HepG2 (cell line): ENCODE data around the gene MBNL3. TPM values are rescaled to one million over a fixed set of nuclear protein-coding genes. Genes with fewer than 3 reads are reported as not detected.

ENCODE experiments used
- ARID3A ChIP-seq: IDR thresholded peaks from 2 replicates; pipeline ENCODE4 v1.6.1; 2012; ENCODE audit warnings: low read depth, low read length, improper control_type of control experiment
- ATF7 ChIP-seq, 2 experiments: fragments of 450-650 bp in 1 of 2; sonication (generic) in 1 of 2; formaldehyde crosslinking in 1 of 2; IDR thresholded peaks; 2 replicates each; pipeline versions ENCODE4 v1.4.0 to v1.6.1; 2016 to 2020; ENCODE audit warnings: antibody characterized with exemption in 1 of 2, mild to moderate bottlenecking in 1 of 2, missing genetic modification reagents in 1 of 2
- E2F2 ChIP-seq: sonication (generic); formaldehyde crosslinking; IDR thresholded peaks from 2 replicates; pipeline ENCODE4 v1.4.0; 2020; ENCODE audit warnings: missing genetic modification reagents, borderline replicate concordance
- FOSL1 ChIP-seq: sonication (generic); formaldehyde crosslinking; IDR thresholded peaks from 2 replicates; pipeline ENCODE4 v1.9.0; 2021; ENCODE audit warnings: missing genetic modification reagents, borderline replicate concordance
- HMG20A ChIP-seq: IDR thresholded peaks from 2 replicates; pipeline ENCODE4 v1.6.1; 2016; ENCODE audit warnings: borderline replicate concordance
- HNF1A ChIP-seq, 2 experiments: sonication (generic) in 1 of 2; formaldehyde crosslinking in 1 of 2; IDR thresholded peaks; 2 replicates each; pipeline versions ENCODE4 v1.4.0 to v1.6.1; 2016 to 2020; ENCODE audit warnings: borderline replicate concordance in 1 of 2, low read depth in 1 of 2, mild to moderate bottlenecking in 1 of 2, missing genetic modification reagents in 1 of 2
- MTF2 ChIP-seq: sonication (generic); formaldehyde crosslinking; IDR thresholded peaks from 2 replicates; pipeline ENCODE4 v1.5.0; 2020; ENCODE audit warnings: missing genetic modification reagents, borderline replicate concordance
- SIX1 ChIP-seq: sonication (generic); formaldehyde crosslinking; IDR thresholded peaks from 2 replicates; pipeline ENCODE4 v1.4.0; 2020; ENCODE audit warnings: missing genetic modification reagents, borderline replicate concordance
- ZHX1 ChIP-seq: sonication (generic); formaldehyde crosslinking; IDR thresholded peaks from 2 replicates; pipeline ENCODE4 v1.8.1; 2022; ENCODE audit warnings: low read depth, mild to moderate bottlenecking, missing genetic modification reagents
- ZNF235 ChIP-seq: sonication (generic); formaldehyde crosslinking; IDR thresholded peaks from 2 replicates; pipeline ENCODE4 v1.8.1; 2023; ENCODE audit warnings: mild to moderate bottlenecking, missing genetic modification reagents, borderline replicate concordance
- ZNF275 ChIP-seq: sonication (generic); formaldehyde crosslinking; IDR thresholded peaks from 2 replicates; pipeline ENCODE4 v1.8.0; 2022; ENCODE audit warnings: missing genetic modification reagents, mild to moderate bottlenecking, inconsistent platforms, borderline replicate concordance
- ZNF350 ChIP-seq: sonication (generic); formaldehyde crosslinking; IDR thresholded peaks from 2 replicates; pipeline ENCODE4 v1.4.0; 2020; ENCODE audit warnings: mild to moderate bottlenecking, low read depth, missing genetic modification reagents, borderline replicate concordance
- ZNF496 ChIP-seq: sonication (generic); formaldehyde crosslinking; IDR thresholded peaks from 2 replicates; pipeline ENCODE4 v1.8.1; 2023; ENCODE audit warnings: mild to moderate bottlenecking, moderate library complexity, missing genetic modification reagents; ENCODE audit not compliant: insufficient replicate concordance
- ZNF577 ChIP-seq: sonication (generic); formaldehyde crosslinking; IDR thresholded peaks from 2 replicates; pipeline ENCODE4 v1.4.0; 2020; ENCODE audit warnings: mild to moderate bottlenecking, low read depth, missing genetic modification reagents, borderline replicate concordance
- polyA plus RNA-seq, 8 experiments: library from polyadenylated mRNA; depleted of rRNA in 3 of 8; stranded (reverse) in 7 of 8; unstranded in 1 of 8; fragments of >200 nt; fragmentation: Illumina TruSeq in 4 of 8; extraction: Trizol in 4 of 8; gene quantifications; 2 replicates each; pipeline versions ENCODE4 v1.2.1 to v1.2.3, GENCODE V29; 2011 to 2016; ENCODE audit warnings: low read depth in 4 of 8, missing spikeins in 1 of 8, mixed read lengths in 1 of 8; ENCODE audit not compliant: insufficient read depth in 1 of 8
- total RNA-seq, 5 experiments: library from RNA; depleted of rRNA; stranded (reverse); fragments of >200 nt; fragmentation: Illumina TruSeq; extraction: Trizol; gene quantifications; 2 replicates each; pipeline ENCODE4 v1.2.3, GENCODE V29; 2016; ENCODE audit warnings: low read depth in 1 of 5

MBNL3 gene
- total and polyA plus RNA-seq, 2 of the 13 experiments (the other 11 are each of a cell fraction or from before 2014, with no cell fraction given) = 155 to 257 TPM

GRCh38 chrX:132331000-132331399 lies 157.8 kb downstream of the MBNL3 start (continued):
- no peak for TF ChIP-seq ZNF275 (CRISPR knock-in tag)
- no peak for TF ChIP-seq ZNF350
- TF ChIP-seq ARID3A = peak; percentile 36; the same call in 1 of the 2 replicates
- TF ChIP-seq ZNF496 (CRISPR knock-in tag) = no peak
- no peak for TF ChIP-seq ATF7 (IDR thresholded peaks at IDR 0.05)
- TF ChIP-seq ATF7 (CRISPR knock-in tag; IDR thresholded peaks at IDR 0.05) = no peak; the same call in 1 of the 2 replicates
- TF ChIP-seq MTF2 (CRISPR knock-in tag) = no peak
- peak; percentile 80 for TF ChIP-seq SIX1 (CRISPR knock-in tag)
- peak; percentile 70; the same call in 1 of the 2 replicates for TF ChIP-seq HNF1A (IDR thresholded peaks at IDR 0.05; ENCODE audit: low read depth)
- TF ChIP-seq HNF1A (CRISPR knock-in tag; IDR thresholded peaks at IDR 0.05; ENCODE audit: borderline replicate concordance) = peak; percentile 81; the same call in 1 of the 2 replicates
- TF ChIP-seq ZHX1 (CRISPR knock-in tag) = no peak
- TF ChIP-seq ZNF577 (CRISPR knock-in tag) = no peak
- TF ChIP-seq ZNF235 (CRISPR knock-in tag) = no peak
- peak; percentile 88; the same call in 1 of the 2 replicates for TF ChIP-seq HMG20A (CRISPR knock-in tag)
- TF ChIP-seq FOSL1 (CRISPR knock-in tag) = peak; percentile 25; the same call in 1 of the 2 replicates
- no peak for TF ChIP-seq E2F2
